GM12801 (cell line): Measurements from ENCODE around the gene ANGEL1.

Experiments
- CTCF ChIP-seq: IDR thresholded peaks from one replicate; pipeline ENCODE4 v1.5.1; 2011; ENCODE audit warnings: control low read depth; ENCODE audit not compliant: insufficient read length; ENCODE audit errors: extremely low read depth

ANGEL1 gene

GRCh38 chr14:76777721-76778120 lies 35.0 kb downstream of the ANGEL1 start:
- no peak for TF ChIP-seq CTCF

- TF ChIP-seq CTCF, result no peak
These were observed 36.0 kb downstream of the ANGEL1 start for GRCh38 chr14:76776428-76777251.

- TF ChIP-seq CTCF, result no peak
These were observed 36.8 kb downstream of the ANGEL1 start for GRCh38 chr14:76775695-76776427.

- no peak for TF ChIP-seq CTCF
These were observed 37.6 kb downstream of the ANGEL1 start for GRCh38 chr14:76774821-76775694.

- TF ChIP-seq CTCF, result no peak
These were observed 38.5 kb downstream of the ANGEL1 start for GRCh38 chr14:76773956-76774820.

GRCh38 chr14:76773188-76773885 lies 39.3 kb downstream of the ANGEL1 start:
- no peak for TF ChIP-seq CTCF
